ENCODE measurements around the gene ZMAT3. TPM values are rescaled to one million over a fixed set of nuclear protein-coding genes. Genes with fewer than 3 reads are reported as not detected.

ZMAT3 gene
- polyA plus RNA-seq, 4 donors = 1.6 to 4.2 (median 2.0) TPM

DNA sequence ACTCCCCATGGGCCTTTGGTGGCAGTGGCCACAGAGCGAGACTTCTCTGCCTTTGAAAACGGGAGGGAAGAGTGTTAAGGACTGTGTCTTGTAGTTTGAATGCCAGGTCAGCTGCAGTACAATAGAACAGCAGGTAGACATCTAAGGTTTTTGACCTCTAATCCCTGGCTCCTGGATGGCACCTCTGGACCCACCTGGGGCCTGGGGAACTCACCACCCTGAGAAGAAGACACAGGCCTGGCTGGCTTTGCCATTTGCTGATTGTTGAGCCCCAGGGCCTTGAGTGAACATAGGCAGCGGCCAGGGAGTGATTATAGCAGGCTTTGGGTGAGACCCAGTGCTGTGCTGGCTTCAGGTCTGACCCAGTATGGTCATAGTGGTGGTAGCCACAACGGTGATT lies 66.4 kb downstream of the ZMAT3 start:
- DNase-seq (no peak), FAIRE-seq (no peak)
- H3K36me3 ChIP-seq (ENCODE audit: control insufficient read depth in 3 of 3, insufficient read depth in 2 of 3, low read depth in 1 of 3, low read length in 3 of 3) = no peaks in the 10 kb centered on the region
- H3K9me3 ChIP-seq (ENCODE audit: control insufficient read depth in 2 of 2, insufficient read depth in 1 of 2, low read depth in 1 of 2, low read length in 1 of 2) = no peaks in the 10 kb centered on the region
- WGBS, 3 donors = 76 to 90% (median 88%) methylated on average over 4 of the region's 4 CpGs
- no peak overlapping the region for H3K27ac ChIP-seq (ENCODE audit: low read depth in 1 of 3, low read length in 2 of 3)
- no peaks in the 10 kb centered on the region for H3K27me3 ChIP-seq (ENCODE audit: control insufficient read depth in 3 of 3, insufficient read depth in 3 of 3, low read length in 3 of 3)
- H3K4me3 ChIP-seq (ENCODE audit: low read depth in 1 of 3, low read length in 3 of 3) = no peak overlapping the region
- H3K4me1 ChIP-seq (ENCODE audit: control insufficient read depth in 3 of 3, insufficient read depth in 2 of 3, low read depth in 1 of 3, low read length in 2 of 3) = no peaks in the 10 kb centered on the region

DNA sequence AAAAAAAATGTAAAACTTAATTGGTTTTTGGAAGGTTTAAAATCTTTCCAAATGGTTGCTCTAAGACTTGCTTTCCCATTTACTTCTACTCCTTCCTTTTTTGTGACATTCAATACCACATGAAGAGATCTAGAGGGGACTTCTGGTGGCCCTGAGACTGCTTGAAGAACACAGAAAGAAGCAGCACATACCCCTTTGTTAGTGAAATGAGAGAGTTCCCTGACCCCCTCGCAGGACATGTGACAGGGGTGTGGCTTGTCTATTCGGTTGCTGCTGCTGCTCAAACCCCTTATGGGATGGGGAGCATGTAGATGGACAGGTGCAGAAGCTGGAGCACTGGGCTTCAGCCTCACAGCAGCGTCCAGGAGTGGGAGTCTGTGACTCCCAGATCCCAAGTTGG lies 71.0 kb downstream of the ZMAT3 start:
- no peaks in the 10 kb centered on the region for H3K36me3 ChIP-seq (ENCODE audit: control insufficient read depth in 3 of 3, insufficient read depth in 2 of 3, low read depth in 1 of 3, low read length in 3 of 3)
- H3K9me3 ChIP-seq (ENCODE audit: control insufficient read depth in 2 of 2, insufficient read depth in 1 of 2, low read depth in 1 of 2, low read length in 1 of 2) = peaks cover 0 to 6% of the 10 kb centered on the region in 2 donors
- no peak overlapping the region for H3K27ac ChIP-seq (ENCODE audit: low read depth in 1 of 3, low read length in 2 of 3)
- DNase-seq = no peak
- 53 to 66% (median 64%) methylated on average over 3 of the region's 3 CpGs for WGBS, 3 donors
- no peak for FAIRE-seq
- no peaks in the 10 kb centered on the region for H3K4me1 ChIP-seq (ENCODE audit: control insufficient read depth in 3 of 3, insufficient read depth in 2 of 3, low read depth in 1 of 3, low read length in 2 of 3)
- H3K27me3 ChIP-seq (ENCODE audit: control insufficient read depth in 3 of 3, insufficient read depth in 3 of 3, low read length in 3 of 3) = no peaks in the 10 kb centered on the region
- no peak overlapping the region for H3K4me3 ChIP-seq (ENCODE audit: low read depth in 1 of 3, low read length in 3 of 3)

DNA sequence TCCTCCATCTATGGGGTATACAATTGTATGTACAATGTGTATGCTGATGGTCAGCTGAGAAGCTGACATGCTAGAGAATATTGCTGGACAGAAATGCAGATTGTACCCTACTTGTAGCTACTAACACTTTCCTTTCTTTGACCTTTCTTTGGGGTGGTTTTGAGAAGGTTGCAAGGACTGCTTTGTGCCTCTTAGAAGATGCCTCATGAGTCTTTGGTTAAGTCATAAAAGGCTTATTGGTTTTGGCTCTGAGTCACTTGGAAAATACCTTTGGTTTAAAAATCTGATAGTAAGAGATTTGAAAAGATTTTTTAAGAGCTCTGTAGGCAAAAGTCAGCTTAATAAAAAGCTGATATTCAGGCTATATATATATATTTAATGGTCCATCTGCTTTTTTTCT lies 71.5 kb downstream of the ZMAT3 start:
- Histone ChIP-seq H3K4me1 (ENCODE audit: control insufficient read depth in 3 of 3, insufficient read depth in 2 of 3, low read depth in 1 of 3, low read length in 2 of 3) (no peaks in the 10 kb centered on the region), H3K9me3 (ENCODE audit: control insufficient read depth in 2 of 2, insufficient read depth in 1 of 2, low read depth in 1 of 2, low read length in 1 of 2) (peaks cover 0 to 6% of the 10 kb centered on the region in 2 donors), H3K27ac (ENCODE audit: low read depth in 1 of 3, low read length in 2 of 3) (no peak overlapping the region), H3K27me3 (ENCODE audit: control insufficient read depth in 3 of 3, insufficient read depth in 3 of 3, low read length in 3 of 3) (no peaks in the 10 kb centered on the region), H3K36me3 (ENCODE audit: control insufficient read depth in 3 of 3, insufficient read depth in 2 of 3, low read depth in 1 of 3, low read length in 3 of 3) (no peaks in the 10 kb centered on the region), H3K4me3 (ENCODE audit: low read depth in 1 of 3, low read length in 3 of 3) (no peak overlapping the region)
- no peak for FAIRE-seq
- DNase-seq = no peak

DNA sequence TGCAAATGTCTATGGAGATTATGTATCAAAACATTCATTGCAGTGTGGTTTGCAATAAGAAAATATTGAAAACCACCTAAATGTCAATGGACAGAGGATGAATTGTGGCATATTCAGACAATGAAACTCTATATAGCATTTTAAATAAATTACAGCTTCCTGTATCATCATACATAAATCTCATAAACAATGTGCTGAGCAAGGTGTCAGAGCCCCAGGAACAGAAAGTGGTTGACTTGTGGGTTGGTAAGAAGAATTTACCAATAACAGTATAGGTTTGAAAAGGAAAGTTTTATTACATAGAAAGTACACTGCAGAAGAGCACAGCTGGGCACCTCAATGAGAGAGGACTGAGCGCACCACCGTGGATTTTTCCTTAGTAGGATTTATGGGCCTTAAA lies 75.2 kb downstream of the ZMAT3 start:
- Histone ChIP-seq H3K27me3 (ENCODE audit: control insufficient read depth in 3 of 3, insufficient read depth in 3 of 3, low read length in 3 of 3) (no peaks in the 10 kb centered on the region), H3K36me3 (ENCODE audit: control insufficient read depth in 3 of 3, insufficient read depth in 2 of 3, low read depth in 1 of 3, low read length in 3 of 3) (no peaks in the 10 kb centered on the region), H3K4me1 (ENCODE audit: control insufficient read depth in 3 of 3, insufficient read depth in 2 of 3, low read depth in 1 of 3, low read length in 2 of 3) (no peaks in the 10 kb centered on the region), H3K4me3 (ENCODE audit: low read depth in 1 of 3, low read length in 3 of 3) (no peak overlapping the region), H3K27ac (ENCODE audit: low read depth in 1 of 3, low read length in 2 of 3) (no peak overlapping the region), H3K9me3 (ENCODE audit: control insufficient read depth in 2 of 2, insufficient read depth in 1 of 2, low read depth in 1 of 2, low read length in 1 of 2) (peaks cover 0 to 6% of the 10 kb centered on the region in 2 donors)
- 90 to 96% (median 93%) methylated on average over 2 of the region's 2 CpGs for WGBS, 3 donors
- no peak for FAIRE-seq
- no peak for DNase-seq

DNA sequence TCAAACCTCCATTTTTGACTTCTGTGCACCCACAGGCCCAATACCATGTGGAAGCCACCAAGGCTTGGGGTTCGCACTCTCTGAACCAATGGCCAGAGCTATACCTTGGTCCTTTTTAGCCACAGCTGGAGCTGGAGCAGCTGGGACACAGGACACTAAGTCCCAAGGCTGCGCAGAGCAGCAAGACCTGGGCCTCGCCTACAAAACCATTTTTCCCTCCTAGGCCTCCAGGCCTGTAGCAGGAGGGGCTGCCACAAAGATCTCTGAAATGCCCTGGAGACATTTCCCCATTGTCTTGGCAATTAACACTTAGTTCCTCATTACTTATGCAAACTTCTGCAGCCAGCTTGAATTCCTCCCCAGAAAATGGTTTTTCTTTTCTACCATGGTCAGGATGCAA lies 81.3 kb downstream of the ZMAT3 start:
- Histone ChIP-seq H3K27me3 (ENCODE audit: control insufficient read depth in 3 of 3, insufficient read depth in 3 of 3, low read length in 3 of 3) (no peaks in the 10 kb centered on the region), H3K36me3 (ENCODE audit: control insufficient read depth in 3 of 3, insufficient read depth in 2 of 3, low read depth in 1 of 3, low read length in 3 of 3) (no peaks in the 10 kb centered on the region), H3K9me3 (ENCODE audit: control insufficient read depth in 2 of 2, insufficient read depth in 1 of 2, low read depth in 1 of 2, low read length in 1 of 2) (peaks cover 2 to 30% of the 10 kb centered on the region in 2 donors), H3K27ac (ENCODE audit: low read depth in 1 of 3, low read length in 2 of 3) (no peak overlapping the region), H3K4me1 (ENCODE audit: control insufficient read depth in 3 of 3, insufficient read depth in 2 of 3, low read depth in 1 of 3, low read length in 2 of 3) (no peaks in the 10 kb centered on the region), H3K4me3 (ENCODE audit: low read depth in 1 of 3, low read length in 3 of 3) (no peak overlapping the region)
- DNase-seq = no peak
- FAIRE-seq = no peak
- WGBS, 3 donors = 79 to 91% (median 82%) methylated on average over 3 of the region's 3 CpGs

DNA sequence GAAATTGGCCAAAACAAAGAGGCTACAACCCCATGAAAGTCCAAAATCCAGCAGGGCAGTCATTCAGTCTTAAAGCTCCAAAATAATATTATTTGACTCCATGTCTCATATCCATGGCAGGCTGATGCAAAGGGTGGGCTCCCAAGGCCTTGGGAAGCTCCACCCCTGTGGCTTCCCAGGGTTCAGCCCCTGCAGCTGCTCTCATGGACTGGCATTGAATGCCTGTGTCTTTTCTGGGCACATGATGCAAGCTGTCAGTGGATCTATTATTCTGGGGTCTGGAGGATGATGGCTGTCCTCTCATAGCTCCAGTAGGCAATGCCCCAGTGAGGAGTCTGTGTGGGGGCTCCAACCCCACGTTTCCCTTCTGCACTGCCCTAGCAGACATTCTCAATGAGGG lies 81.8 kb downstream of the ZMAT3 start:
- Histone ChIP-seq H3K27me3 (ENCODE audit: control insufficient read depth in 3 of 3, insufficient read depth in 3 of 3, low read length in 3 of 3) (no peaks in the 10 kb centered on the region), H3K36me3 (ENCODE audit: control insufficient read depth in 3 of 3, insufficient read depth in 2 of 3, low read depth in 1 of 3, low read length in 3 of 3) (no peaks in the 10 kb centered on the region), H3K27ac (ENCODE audit: low read depth in 1 of 3, low read length in 2 of 3) (no peak overlapping the region), H3K4me3 (ENCODE audit: low read depth in 1 of 3, low read length in 3 of 3) (no peak overlapping the region), H3K9me3 (ENCODE audit: control insufficient read depth in 2 of 2, insufficient read depth in 1 of 2, low read depth in 1 of 2, low read length in 1 of 2) (peaks cover 2 to 30% of the 10 kb centered on the region in 2 donors), H3K4me1 (ENCODE audit: control insufficient read depth in 3 of 3, insufficient read depth in 2 of 3, low read depth in 1 of 3, low read length in 2 of 3) (no peaks in the 10 kb centered on the region)
- WGBS, 3 donors = 0 to 32% (median 24%) methylated on average over 1 of the region's 1 CpG
- FAIRE-seq = no peak
- no peak for DNase-seq

DNA sequence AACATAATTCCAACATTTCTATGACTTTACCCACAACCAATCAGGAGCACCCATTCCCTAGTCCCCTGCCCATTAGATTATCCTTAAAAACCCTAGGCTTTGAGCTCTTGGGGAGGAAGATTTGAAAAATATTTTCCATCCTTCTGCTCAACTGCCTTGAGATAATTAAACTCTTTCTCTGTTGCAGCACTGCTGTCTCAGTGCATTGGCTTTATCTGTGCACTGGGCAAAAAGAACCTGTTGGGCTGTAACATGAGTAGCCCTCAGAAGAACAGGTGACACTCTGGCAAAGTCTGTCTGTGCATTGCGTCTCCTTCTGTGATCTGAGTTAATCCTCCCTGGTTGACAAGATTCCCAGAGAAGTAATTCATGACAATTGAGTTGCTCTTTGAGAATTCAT lies 83.9 kb downstream of the ZMAT3 start:
- Histone ChIP-seq H3K9me3 (ENCODE audit: control insufficient read depth in 2 of 2, insufficient read depth in 1 of 2, low read depth in 1 of 2, low read length in 1 of 2) (peaks cover 2 to 30% of the 10 kb centered on the region in 2 donors), H3K4me1 (ENCODE audit: control insufficient read depth in 3 of 3, insufficient read depth in 2 of 3, low read depth in 1 of 3, low read length in 2 of 3) (no peaks in the 10 kb centered on the region), H3K27me3 (ENCODE audit: control insufficient read depth in 3 of 3, insufficient read depth in 3 of 3, low read length in 3 of 3) (no peaks in the 10 kb centered on the region), H3K27ac (ENCODE audit: low read depth in 1 of 3, low read length in 2 of 3) (no peak overlapping the region), H3K4me3 (ENCODE audit: low read depth in 1 of 3, low read length in 3 of 3) (no peak overlapping the region), H3K36me3 (ENCODE audit: control insufficient read depth in 3 of 3, insufficient read depth in 2 of 3, low read depth in 1 of 3, low read length in 3 of 3) (no peaks in the 10 kb centered on the region)
- DNase-seq = no peak
- WGBS, 3 donors = 92 to 96% (median 94%) methylated on average over 1 of the region's 1 CpG
- no peak for FAIRE-seq

DNA sequence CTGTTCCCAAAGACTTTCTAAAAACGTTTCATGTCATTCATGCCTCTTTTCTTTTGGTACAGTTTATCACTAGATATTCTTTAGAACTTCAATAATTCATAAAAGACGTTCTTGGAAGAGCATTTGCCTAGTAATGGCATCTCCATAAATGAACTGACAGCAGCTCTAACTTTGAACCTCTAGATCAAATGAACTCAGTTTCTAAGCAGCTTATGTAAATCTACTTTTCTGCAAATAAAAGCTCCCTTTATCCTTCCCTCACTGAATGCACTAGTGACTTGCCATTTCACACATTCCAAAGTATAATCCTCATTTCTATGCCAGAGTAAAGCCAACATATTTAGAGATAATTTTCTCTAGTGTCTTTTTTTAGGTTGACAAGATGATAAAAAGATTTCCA lies 85.2 kb downstream of the ZMAT3 start:
- no peak overlapping the region for H3K4me3 ChIP-seq (ENCODE audit: low read depth in 1 of 3, low read length in 3 of 3)
- DNase-seq (no peak), FAIRE-seq (no peak)
- H3K4me1 ChIP-seq (ENCODE audit: control insufficient read depth in 3 of 3, insufficient read depth in 2 of 3, low read depth in 1 of 3, low read length in 2 of 3) = no peaks in the 10 kb centered on the region
- H3K27me3 ChIP-seq (ENCODE audit: control insufficient read depth in 3 of 3, insufficient read depth in 3 of 3, low read length in 3 of 3) = no peaks in the 10 kb centered on the region
- peaks cover 2 to 30% of the 10 kb centered on the region in 2 donors for H3K9me3 ChIP-seq (ENCODE audit: control insufficient read depth in 2 of 2, insufficient read depth in 1 of 2, low read depth in 1 of 2, low read length in 1 of 2)
- no peak overlapping the region for H3K27ac ChIP-seq (ENCODE audit: low read depth in 1 of 3, low read length in 2 of 3)
- H3K36me3 ChIP-seq (ENCODE audit: control insufficient read depth in 3 of 3, insufficient read depth in 2 of 3, low read depth in 1 of 3, low read length in 3 of 3) = no peaks in the 10 kb centered on the region
- 20 to 49% (median 32%) methylated on average over 2 of the region's 2 CpGs for WGBS, 3 donors

DNA sequence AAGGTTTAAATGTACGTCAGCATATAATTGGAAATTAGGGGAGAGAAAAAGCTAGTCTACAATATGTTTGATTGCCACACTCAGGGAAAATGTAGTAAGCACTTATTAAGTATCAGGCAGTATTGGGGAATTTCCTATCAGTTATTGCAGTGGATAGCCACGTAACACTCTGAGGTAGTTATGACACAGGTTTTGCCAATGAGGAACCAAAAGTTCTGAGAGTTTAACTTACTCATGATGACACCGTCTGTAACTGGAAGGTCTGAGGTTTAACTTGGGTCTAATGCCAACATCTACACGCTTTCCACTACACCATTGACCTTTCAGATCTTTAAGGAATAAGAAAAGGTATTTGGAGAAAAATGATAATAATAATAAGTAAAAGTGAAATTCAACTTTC lies 89.5 kb downstream of the ZMAT3 start:
- H3K4me1 ChIP-seq (ENCODE audit: control insufficient read depth in 3 of 3, insufficient read depth in 2 of 3, low read depth in 1 of 3, low read length in 2 of 3) = no peaks in the 10 kb centered on the region
- H3K9me3 ChIP-seq (ENCODE audit: control insufficient read depth in 2 of 2, insufficient read depth in 1 of 2, low read depth in 1 of 2, low read length in 1 of 2) = peaks cover 0 to 3% of the 10 kb centered on the region in 2 donors
- no peak for DNase-seq
- no peaks in the 10 kb centered on the region for H3K36me3 ChIP-seq (ENCODE audit: control insufficient read depth in 3 of 3, insufficient read depth in 2 of 3, low read depth in 1 of 3, low read length in 3 of 3)
- no peak for FAIRE-seq
- H3K27ac ChIP-seq (ENCODE audit: low read depth in 1 of 3, low read length in 2 of 3) = no peak overlapping the region
- H3K27me3 ChIP-seq (ENCODE audit: control insufficient read depth in 3 of 3, insufficient read depth in 3 of 3, low read length in 3 of 3) = no peaks in the 10 kb centered on the region
- no peak overlapping the region for H3K4me3 ChIP-seq (ENCODE audit: low read depth in 1 of 3, low read length in 3 of 3)
- 65 to 82% (median 80%) methylated on average over 4 of the region's 4 CpGs for WGBS, 3 donors
